GM20000 (cell line): Measurements from ENCODE around the gene TGM2.

Experiments
- DNase-seq: peaks from one replicate; pipeline ENCODE4 v3.0.0; 2012; ENCODE audit warnings: low spot score
- TF ChIP-seq, protein P1 (sequence below): IDR thresholded peaks from 2 replicates; pipeline ENCODE4 v1.5.1; 2012; ENCODE audit warnings: mild to moderate bottlenecking, control low read depth; ENCODE audit errors: extremely low read depth, missing control alignments

Gene TGM2

DNA sequence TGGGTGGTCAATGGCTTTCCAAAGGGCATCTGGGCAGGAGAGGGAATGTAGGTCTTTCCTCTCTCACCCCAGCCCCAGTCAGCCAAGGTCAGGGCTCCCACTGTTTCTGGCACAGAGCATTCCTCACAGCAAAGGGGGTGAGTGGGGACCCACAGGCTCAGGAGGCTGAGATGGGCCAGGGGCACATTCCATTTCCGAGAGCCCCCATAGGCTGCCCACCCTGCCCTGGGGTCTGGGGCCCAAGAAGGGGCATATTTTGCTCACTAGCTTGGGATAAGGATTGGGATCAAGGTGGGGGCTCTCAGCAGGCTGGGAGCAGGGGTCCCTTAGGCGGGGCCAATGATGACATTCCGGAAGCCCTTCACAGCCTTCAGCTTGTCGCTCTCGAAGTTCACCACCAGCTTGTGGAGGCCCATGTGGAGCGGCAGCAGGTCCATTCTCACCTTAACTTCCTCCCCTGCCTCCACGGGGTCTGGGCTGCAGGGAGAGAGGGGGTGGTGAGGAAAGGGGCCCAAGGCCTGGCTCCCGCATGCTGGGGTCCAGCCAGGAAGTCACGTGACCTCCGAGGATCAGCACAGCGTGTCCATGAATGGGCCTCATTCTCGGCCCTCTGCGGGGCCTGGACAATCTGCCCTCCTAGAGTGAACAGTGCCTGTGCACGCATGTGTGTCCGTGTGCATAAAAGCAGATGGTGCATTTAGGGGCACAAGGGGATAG lies 35.0 kb downstream of the TGM2 start:
- TF ChIP-seq, protein P1, sequence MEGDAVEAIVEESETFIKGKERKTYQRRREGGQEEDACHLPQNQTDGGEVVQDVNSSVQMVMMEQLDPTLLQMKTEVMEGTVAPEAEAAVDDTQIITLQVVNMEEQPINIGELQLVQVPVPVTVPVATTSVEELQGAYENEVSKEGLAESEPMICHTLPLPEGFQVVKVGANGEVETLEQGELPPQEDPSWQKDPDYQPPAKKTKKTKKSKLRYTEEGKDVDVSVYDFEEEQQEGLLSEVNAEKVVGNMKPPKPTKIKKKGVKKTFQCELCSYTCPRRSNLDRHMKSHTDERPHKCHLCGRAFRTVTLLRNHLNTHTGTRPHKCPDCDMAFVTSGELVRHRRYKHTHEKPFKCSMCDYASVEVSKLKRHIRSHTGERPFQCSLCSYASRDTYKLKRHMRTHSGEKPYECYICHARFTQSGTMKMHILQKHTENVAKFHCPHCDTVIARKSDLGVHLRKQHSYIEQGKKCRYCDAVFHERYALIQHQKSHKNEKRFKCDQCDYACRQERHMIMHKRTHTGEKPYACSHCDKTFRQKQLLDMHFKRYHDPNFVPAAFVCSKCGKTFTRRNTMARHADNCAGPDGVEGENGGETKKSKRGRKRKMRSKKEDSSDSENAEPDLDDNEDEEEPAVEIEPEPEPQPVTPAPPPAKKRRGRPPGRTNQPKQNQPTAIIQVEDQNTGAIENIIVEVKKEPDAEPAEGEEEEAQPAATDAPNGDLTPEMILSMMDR, result no peak
- no peak for DNase-seq

DNA sequence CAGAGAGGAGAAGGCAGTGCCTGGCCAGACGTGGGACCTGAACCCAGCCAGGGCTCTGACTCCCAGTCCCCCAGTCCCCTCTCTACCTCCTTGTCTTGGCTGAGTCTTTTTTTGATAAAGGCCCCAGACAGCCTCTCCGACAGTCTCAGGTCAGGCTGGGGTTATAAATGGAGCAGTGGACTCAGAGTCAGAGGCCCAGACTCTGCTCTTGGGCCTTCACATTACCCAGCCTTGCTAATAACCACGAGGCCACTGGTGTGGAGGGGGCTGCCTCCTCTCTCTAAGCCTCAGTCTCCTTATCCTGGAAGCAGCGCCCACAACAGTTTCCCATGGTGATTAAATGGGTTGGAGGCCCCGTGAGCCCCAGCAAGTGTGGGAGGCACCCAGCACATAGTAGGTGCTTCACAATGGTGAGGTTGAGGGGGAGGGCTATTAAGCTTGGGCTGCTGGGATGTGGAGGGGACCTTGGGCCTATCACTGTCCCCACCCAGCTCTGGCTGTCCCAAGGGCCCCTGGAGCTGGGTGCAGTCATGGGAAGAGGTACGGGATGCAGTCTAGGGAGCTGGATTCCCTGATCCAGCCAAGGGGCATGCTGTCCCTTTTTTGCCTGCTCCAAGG lies 35.7 kb downstream of the TGM2 start:
- DNase-seq, result no peak
- TF ChIP-seq, protein P1, result no peak

DNA sequence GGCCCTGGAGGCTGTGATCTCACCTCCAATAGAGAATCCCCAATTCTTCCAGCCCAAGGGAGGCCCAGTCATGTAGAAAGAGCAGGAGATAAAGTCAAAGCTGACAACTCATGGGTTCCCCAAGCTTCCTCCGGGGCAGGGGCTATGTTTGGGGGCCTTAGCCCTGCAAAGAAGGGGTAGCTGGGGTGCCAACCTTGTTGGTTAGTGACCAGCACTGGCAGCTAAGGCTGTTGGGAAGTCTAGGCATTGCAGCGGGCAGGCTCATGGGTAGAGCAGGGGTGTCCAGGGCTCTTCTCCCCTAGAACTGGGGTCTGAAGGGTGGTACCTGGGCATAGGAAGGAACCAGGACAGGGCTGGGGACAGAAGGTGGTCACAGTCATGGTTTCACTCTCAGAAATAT lies 36.4 kb downstream of the TGM2 start:
- TF ChIP-seq, protein P1, result no peak
- DNase-seq, result no peak

DNA sequence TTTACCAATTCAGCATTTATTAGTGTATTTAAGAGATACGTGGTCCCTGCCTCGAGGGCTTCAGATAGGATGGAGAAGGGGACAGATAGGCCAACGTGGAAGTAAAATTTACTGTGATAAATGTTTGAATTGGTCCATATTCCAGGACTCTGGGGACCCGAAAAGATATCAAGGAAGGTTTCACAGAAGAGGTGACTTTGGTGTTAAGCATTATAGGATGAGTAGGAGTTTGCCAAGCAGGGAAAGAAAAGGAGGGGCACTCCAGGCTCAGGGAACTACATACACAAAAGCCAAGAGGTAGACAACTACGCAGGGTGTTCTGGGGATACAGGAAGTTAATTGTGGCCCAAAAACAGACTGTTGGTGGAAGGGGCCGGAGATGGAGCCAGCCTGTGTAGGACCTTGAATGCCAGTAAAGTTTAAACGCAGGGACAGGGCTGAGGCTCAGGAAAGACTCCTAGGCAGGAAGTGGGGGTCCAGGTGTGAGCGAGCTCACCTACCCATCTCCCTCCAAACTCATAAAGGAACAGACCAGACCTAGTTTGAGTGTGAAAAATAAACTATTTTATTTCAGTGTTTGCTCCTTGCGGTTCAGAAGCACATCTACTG lies 37.0 kb downstream of the TGM2 start:
- DNase-seq, result no peak
- TF ChIP-seq, protein P1, result no peak

DNA sequence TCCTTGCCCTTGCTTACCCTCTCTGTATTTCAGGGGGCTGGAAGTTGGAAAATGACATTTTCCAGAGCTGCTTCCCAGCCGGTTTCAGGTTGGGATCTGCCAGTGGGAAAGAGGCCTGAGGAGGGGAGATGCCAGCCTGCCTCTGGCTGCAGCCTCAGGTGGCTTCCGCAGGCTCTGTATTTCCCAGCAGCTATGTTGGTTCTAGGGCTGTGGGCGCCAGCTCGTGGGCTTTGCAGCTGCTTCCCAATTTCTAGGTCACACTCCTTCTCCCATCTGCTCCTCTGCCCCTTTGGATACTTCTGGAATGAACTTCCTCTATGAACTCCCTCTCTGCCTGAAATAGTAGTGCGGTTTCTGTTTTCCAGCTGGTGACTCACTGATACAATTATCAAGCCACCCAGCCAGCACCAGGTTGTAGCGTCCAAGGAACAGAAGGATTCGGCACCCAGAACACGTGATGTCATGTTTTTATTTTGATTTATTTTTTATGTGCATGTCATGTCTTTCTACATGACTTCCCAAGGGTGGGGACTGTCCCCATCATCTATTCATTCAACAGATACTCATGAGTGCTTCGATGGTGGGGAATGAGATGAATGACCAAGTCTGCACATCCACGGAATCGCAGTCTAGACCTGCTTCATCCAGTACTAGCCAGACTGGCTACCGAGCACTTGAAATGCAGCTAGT lies 38.0 kb downstream of the TGM2 start:
- DNase-seq, result no peak

DNA sequence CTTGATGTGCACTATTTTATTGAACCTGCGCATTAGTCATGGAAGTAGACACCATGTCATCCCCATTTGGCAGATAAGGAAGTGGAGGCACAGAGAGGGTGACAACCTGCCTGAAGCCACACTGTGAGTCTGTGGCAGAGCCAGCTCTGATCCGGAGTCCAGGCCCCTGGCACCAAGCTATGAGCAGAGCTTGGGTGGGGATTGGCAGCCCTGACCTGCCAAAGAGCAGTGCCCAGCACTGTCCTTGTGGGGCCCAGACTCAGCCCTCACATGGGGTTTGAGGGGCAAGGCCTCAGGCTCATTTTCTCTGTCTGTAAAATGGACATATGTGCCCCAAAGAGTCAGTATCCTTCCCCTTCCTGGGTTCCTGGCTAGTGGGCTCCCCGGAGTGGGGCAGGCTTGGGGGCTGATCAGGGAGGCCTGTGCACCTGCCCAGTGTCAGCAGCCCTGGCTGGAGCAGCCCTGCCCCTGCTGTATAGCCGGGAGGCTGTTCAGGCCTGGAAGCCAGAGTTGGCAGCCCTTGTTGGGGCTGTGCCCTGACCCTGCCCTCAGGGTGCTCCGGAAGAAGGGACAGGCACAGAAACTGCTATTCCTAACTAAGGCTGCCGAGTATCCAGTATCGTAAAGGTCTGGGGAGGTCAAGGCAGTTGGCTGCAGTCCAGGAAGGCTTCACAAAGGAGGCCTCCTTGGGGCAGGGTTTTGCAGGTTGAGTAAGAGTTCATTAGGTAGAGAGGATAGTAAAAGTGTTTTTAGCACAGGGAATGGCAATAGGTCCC lies 38.7 kb downstream of the TGM2 start:
- TF ChIP-seq, protein P1, result no peak
- no peak for DNase-seq

More for the DNA sequence above, 38.0 kb downstream of the TGM2 start:
- TF ChIP-seq, protein P1, result no peak
